Endothelial cell (in vitro differentiated cells): ENCODE results near the gene DAZL. TPM values are rescaled to one million over a fixed set of nuclear protein-coding genes. Genes with fewer than 3 reads are reported as not detected.

Experiments used
- DNase-seq: peaks from one replicate; pipeline ENCODE4 v3.0.0; 2021; ENCODE audit warnings: low spot score
- H3K27ac Mint-ChIP-seq: one replicate; pipeline ENCODE4 v1.8.0; 2021; ENCODE audit warnings: mixed read lengths, inconsistent platforms; ENCODE audit not compliant: unreplicated experiment
- H3K27me3 Mint-ChIP-seq: one replicate; pipeline ENCODE4 v1.8.0; 2021; ENCODE audit warnings: mild to moderate bottlenecking, moderate library complexity, mixed read lengths, inconsistent platforms; ENCODE audit not compliant: unreplicated experiment
- H3K36me3 Mint-ChIP-seq: one replicate; pipeline ENCODE4 v1.8.0; 2021; ENCODE audit warnings: mild to moderate bottlenecking, low read depth, mixed read lengths, inconsistent platforms; ENCODE audit not compliant: unreplicated experiment
- H3K4me1 Mint-ChIP-seq: one replicate; pipeline ENCODE4 v1.8.0; 2021; ENCODE audit warnings: mild to moderate bottlenecking, mixed read lengths, inconsistent platforms; ENCODE audit not compliant: unreplicated experiment
- H3K4me3 Mint-ChIP-seq: one replicate; pipeline ENCODE4 v1.8.0; 2021; ENCODE audit warnings: mild to moderate bottlenecking, mixed read lengths, inconsistent platforms; ENCODE audit not compliant: unreplicated experiment
- H3K9me3 Mint-ChIP-seq: one replicate; pipeline ENCODE4 v1.8.0; 2021; ENCODE audit warnings: mixed read lengths, inconsistent platforms; ENCODE audit not compliant: unreplicated experiment
- total RNA-seq: library from RNA; stranded (reverse); fragmentation: NEBNext Ultra II Directional; extraction: Animal tissue kit (Norgen Biotek cat#: 25700); gene quantifications from one replicate; pipeline ENCODE4 v1.2.1, GENCODE V29; 2021; ENCODE audit not compliant: unreplicated experiment
- TF ChIP-seq, protein P1 (sequence below): fragments of 200-600 bp; sonication (generic); IDR thresholded peaks from one replicate; pipeline ENCODE4 v1.5.0; 2021; ENCODE audit warnings: antibody characterized with exemption; ENCODE audit not compliant: unreplicated experiment

Gene DAZL
- total RNA-seq, 1 donor from 2014 or later, result 0.33 TPM

DNA sequence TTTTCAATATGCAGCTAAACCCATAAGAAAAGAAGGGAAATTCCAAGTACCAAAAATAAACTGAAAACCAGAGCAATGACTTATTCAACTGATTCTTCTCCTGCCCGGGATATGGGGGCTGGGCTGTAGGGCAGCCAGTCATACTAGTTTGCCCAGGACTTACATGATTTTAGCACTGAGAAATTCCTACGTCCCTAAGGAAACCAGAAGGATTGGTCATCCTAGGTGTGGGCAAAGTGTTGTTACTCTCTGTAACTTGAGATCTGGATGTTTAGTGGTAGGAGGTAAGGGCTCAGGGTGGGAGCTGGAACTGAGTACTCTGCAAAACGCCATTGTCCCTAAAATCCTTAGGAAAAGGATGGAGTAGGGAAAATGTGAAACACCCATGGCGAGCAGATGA, 1.2 kb upstream of the DAZL start:
- no peak for DNase-seq
- peaks cover 7% of the 10 kb centered on the region for H3K4me1 Mint-ChIP-seq
- no peaks in the 10 kb centered on the region for H3K9me3 Mint-ChIP-seq
- peaks cover 4% of the 10 kb centered on the region for H3K27me3 Mint-ChIP-seq
- H3K27ac Mint-ChIP-seq, result no peak overlapping the region
- peaks cover 3% of the 10 kb centered on the region for H3K36me3 Mint-ChIP-seq
- TF ChIP-seq, protein P1, sequence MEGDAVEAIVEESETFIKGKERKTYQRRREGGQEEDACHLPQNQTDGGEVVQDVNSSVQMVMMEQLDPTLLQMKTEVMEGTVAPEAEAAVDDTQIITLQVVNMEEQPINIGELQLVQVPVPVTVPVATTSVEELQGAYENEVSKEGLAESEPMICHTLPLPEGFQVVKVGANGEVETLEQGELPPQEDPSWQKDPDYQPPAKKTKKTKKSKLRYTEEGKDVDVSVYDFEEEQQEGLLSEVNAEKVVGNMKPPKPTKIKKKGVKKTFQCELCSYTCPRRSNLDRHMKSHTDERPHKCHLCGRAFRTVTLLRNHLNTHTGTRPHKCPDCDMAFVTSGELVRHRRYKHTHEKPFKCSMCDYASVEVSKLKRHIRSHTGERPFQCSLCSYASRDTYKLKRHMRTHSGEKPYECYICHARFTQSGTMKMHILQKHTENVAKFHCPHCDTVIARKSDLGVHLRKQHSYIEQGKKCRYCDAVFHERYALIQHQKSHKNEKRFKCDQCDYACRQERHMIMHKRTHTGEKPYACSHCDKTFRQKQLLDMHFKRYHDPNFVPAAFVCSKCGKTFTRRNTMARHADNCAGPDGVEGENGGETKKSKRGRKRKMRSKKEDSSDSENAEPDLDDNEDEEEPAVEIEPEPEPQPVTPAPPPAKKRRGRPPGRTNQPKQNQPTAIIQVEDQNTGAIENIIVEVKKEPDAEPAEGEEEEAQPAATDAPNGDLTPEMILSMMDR, result no peak
- no peak overlapping the region for H3K4me3 Mint-ChIP-seq

DNA sequence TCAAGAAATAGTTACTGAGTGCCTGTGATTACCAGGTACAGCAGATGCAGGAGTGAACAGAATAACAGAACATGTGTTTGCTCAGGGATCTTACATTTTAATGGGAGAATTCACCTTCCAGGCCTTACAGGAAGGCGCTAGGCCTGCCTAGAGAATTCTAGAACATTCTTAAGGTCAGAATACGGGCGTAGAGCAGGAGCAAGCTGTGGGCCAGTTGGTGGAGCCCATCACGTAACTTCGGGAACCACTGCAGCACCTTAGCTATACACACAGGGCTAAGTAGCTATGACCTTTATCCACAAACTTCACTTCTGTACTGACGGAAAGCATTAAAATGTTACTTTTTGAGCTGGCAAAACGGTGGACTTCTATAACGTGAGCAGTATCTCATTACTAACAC, 743 bp upstream of the DAZL start:
- TF ChIP-seq, protein P1, result no peak
- no peak for DNase-seq
- H3K27ac Mint-ChIP-seq, result peak overlapping the region; percentile 53
- H3K4me3 Mint-ChIP-seq, result no peak overlapping the region
- H3K4me1 Mint-ChIP-seq, result peaks cover 7% of the 10 kb centered on the region
- H3K9me3 Mint-ChIP-seq, result no peaks in the 10 kb centered on the region
- H3K27me3 Mint-ChIP-seq, result peaks cover 4% of the 10 kb centered on the region
- peaks cover 3% of the 10 kb centered on the region for H3K36me3 Mint-ChIP-seq

- peaks cover 4% of the 10 kb centered on the region for H3K27me3 Mint-ChIP-seq
- H3K9me3 Mint-ChIP-seq, result no peaks in the 10 kb centered on the region
- TF ChIP-seq, protein P1, result no peak
- H3K4me1 Mint-ChIP-seq, result peaks cover 7% of the 10 kb centered on the region
- H3K27ac Mint-ChIP-seq, result no peak overlapping the region
- DNase-seq, result no peak
- H3K36me3 Mint-ChIP-seq, result peaks cover 3% of the 10 kb centered on the region
- no peak overlapping the region for H3K4me3 Mint-ChIP-seq
Observed at GRCh38 chr3:16604433-16604832, 790 bp downstream of the DAZL start.

DNA sequence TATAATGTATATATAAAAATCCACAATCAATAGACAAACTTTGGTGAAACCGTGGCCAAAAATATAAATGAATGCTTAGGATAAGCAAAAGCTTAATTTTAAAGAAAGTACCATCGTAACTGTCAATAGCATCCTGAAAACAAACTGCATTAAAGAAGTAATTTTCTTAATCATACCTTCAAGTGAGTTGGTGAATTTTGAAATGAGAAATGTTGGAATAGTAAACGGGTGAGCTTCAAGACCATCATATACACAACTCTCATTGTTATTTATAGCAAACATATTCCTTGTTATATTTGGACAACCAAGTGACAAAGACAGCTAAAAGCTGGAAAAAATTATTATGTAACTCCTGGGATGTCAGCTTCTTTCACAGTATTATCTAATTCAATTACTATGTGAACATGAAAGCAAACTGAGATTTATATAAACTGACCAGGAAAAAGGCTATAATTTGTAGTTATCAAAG, 3.7 kb downstream of the DAZL start:
- H3K9me3 Mint-ChIP-seq, result no peaks in the 10 kb centered on the region

GRCh38 chr3:16600780-16601536, 4.3 kb downstream of the DAZL start:
- Mint-ChIP-seq H3K27ac (no peak overlapping the region), H3K4me3 (no peak overlapping the region), H3K27me3 (peaks cover under 1% of the 10 kb centered on the region), H3K4me1 (peaks cover 5% of the 10 kb centered on the region), H3K9me3 (no peaks in the 10 kb centered on the region), H3K36me3 (peaks cover 3% of the 10 kb centered on the region)
- DNase-seq, result peak; percentile 76
- TF ChIP-seq, protein P1, result peak; percentile 94

More for the DNA sequence above, 3.7 kb downstream of the DAZL start:
- H3K4me1 Mint-ChIP-seq, result peaks cover 7% of the 10 kb centered on the region
- TF ChIP-seq, protein P1, result peak; percentile 19
- H3K27me3 Mint-ChIP-seq, result peaks cover 4% of the 10 kb centered on the region
- peaks cover 3% of the 10 kb centered on the region for H3K36me3 Mint-ChIP-seq
- DNase-seq, result no peak
- H3K4me3 Mint-ChIP-seq, result no peak overlapping the region
- no peak overlapping the region for H3K27ac Mint-ChIP-seq
